Neuronal stem cell (in vitro differentiated cells): Measurements from ENCODE around the gene CEP295NL.
A peak's percentile ranks its signal among the peaks of the same experiment; 100 is the strongest.

Experiments used
- DNase-seq: peaks from one replicate; pipeline ENCODE4 v3.0.0-alpha.2; 2013; ENCODE audit warnings: low spot score
- H2AFZ ChIP-seq: one replicate; pipeline ENCODE4 v1.6.1; 2013; ENCODE audit warnings: mild to moderate bottlenecking, low read length, inconsistent platforms
- H2AK5ac ChIP-seq: 2 replicates; pipeline ENCODE4 v1.6.1; 2013; ENCODE audit warnings: low read depth, mild to moderate bottlenecking, inconsistent platforms, low read length, moderate library complexity, mixed read lengths
- H2BK120ac ChIP-seq: 2 replicates; pipeline ENCODE4 v1.6.1; 2013; ENCODE audit warnings: low read depth, mild to moderate bottlenecking, inconsistent platforms, low read length, moderate library complexity, mixed read lengths
- H2BK12ac ChIP-seq: one replicate; pipeline ENCODE4 v1.6.1; 2013; ENCODE audit warnings: low read length, inconsistent platforms
- H2BK15ac ChIP-seq: 2 replicates; pipeline ENCODE4 v1.6.1; 2013; ENCODE audit warnings: mild to moderate bottlenecking, low read length, inconsistent platforms, mixed read lengths
- H2BK5ac ChIP-seq: one replicate; pipeline ENCODE4 v1.6.1; 2013; ENCODE audit warnings: inconsistent platforms, mild to moderate bottlenecking, low read length, moderate library complexity
- H3K14ac ChIP-seq: one replicate; pipeline ENCODE4 v1.6.1; 2013; ENCODE audit warnings: low read length, inconsistent platforms
- H3K18ac ChIP-seq: 2 replicates; pipeline ENCODE4 v1.6.1; 2013; ENCODE audit warnings: low read length, inconsistent platforms
- H3K23ac ChIP-seq: 2 replicates; pipeline ENCODE4 v1.6.1; 2013; ENCODE audit warnings: low read depth, mild to moderate bottlenecking, mixed read lengths, low read length, inconsistent platforms; ENCODE audit not compliant: poor library complexity
- H3K27ac ChIP-seq: replicated peaks from 3 replicates; pipeline ENCODE4 v1.5.1; 2013; ENCODE audit warnings: low read length, inconsistent platforms
- H3K27me3 ChIP-seq, 3 experiments: 2 replicates each; pipeline ENCODE4 v1.6.1; 2013; ENCODE audit warnings: low read length in 3 of 3, mild to moderate bottlenecking in 2 of 3, inconsistent platforms in 1 of 3, low read depth in 1 of 3, mixed read lengths in 1 of 3, moderate library complexity in 1 of 3; ENCODE audit not compliant: control insufficient read depth in 3 of 3, insufficient read depth in 3 of 3
- H3K36me3 ChIP-seq, 2 donors: replicated peaks in 1 of 2; 2 replicates each; pipeline ENCODE4 v1.6.1; 2013; ENCODE audit warnings: low read length in 2 of 2; ENCODE audit not compliant: control insufficient read depth in 2 of 2, insufficient read depth in 2 of 2
- H3K4ac ChIP-seq: 2 replicates; pipeline ENCODE4 v1.6.1; 2013; ENCODE audit warnings: inconsistent platforms, mild to moderate bottlenecking, low read length, moderate library complexity
- H3K4me1 ChIP-seq, 2 donors: 1 replicate in 1 of 2; 2 replicates in 1 of 2; pipeline ENCODE4 v1.6.1; 2013; ENCODE audit warnings: low read length in 2 of 2, low read depth in 1 of 2; ENCODE audit not compliant: control insufficient read depth in 2 of 2, insufficient read depth in 1 of 2
- H3K4me2 ChIP-seq: one replicate; pipeline ENCODE4 v1.6.1; 2013; ENCODE audit warnings: mild to moderate bottlenecking, low read length, inconsistent platforms; ENCODE audit not compliant: insufficient read depth, poor library complexity, severe bottlenecking
- H3K4me3 ChIP-seq, 2 donors: 2 replicates each; pipeline ENCODE4 v1.5.1; 2013; ENCODE audit warnings: low read length in 2 of 2, mild to moderate bottlenecking in 2 of 2, inconsistent platforms in 1 of 2, moderate library complexity in 1 of 2
- H3K79me1 ChIP-seq: one replicate; pipeline ENCODE4 v1.6.1; 2013; ENCODE audit warnings: low read depth, mild to moderate bottlenecking, inconsistent platforms, low read length, moderate library complexity
- H3K9ac ChIP-seq: one replicate; pipeline ENCODE4 v1.6.1; 2013; ENCODE audit warnings: mild to moderate bottlenecking, low read depth, low read length, inconsistent platforms; ENCODE audit not compliant: poor library complexity
- H3K9me3 ChIP-seq, 2 donors: replicated peaks in 1 of 2; 2 replicates each; pipeline versions ENCODE3 to v1.6.1; 2013; ENCODE audit warnings: low read length in 2 of 2, mild to moderate bottlenecking in 2 of 2, inconsistent platforms in 1 of 2, low read depth in 1 of 2, mixed read lengths in 1 of 2, moderate library complexity in 1 of 2; ENCODE audit not compliant: control insufficient read depth in 2 of 2, insufficient read depth in 1 of 2
- H4K8ac ChIP-seq: one replicate; pipeline ENCODE4 v1.6.1; 2013; ENCODE audit warnings: low read depth, mild to moderate bottlenecking, inconsistent platforms, low read length, moderate library complexity
- H4K91ac ChIP-seq: one replicate; pipeline ENCODE4 v1.6.1; 2013; ENCODE audit warnings: low read length, low read depth, mild to moderate bottlenecking, inconsistent platforms; ENCODE audit not compliant: poor library complexity
- WGBS, 2 donors: extraction: QIAGEN DNeasy Blood & Tissue Kit; methylation state at CpG; one replicate each; pipeline ENCODE4 v1.1.7; 2013; ENCODE audit warnings: missing lambda C conversion rate in 2 of 2, mixed read lengths in 1 of 2; ENCODE audit not compliant: insufficient read length in 2 of 2, insufficient replicate concordance in 1 of 2; ENCODE audit errors: extremely low coverage in 2 of 2; 5-methylcytosine and 5-hydroxymethylcytosine counted together

The CEP295NL gene

DNA sequence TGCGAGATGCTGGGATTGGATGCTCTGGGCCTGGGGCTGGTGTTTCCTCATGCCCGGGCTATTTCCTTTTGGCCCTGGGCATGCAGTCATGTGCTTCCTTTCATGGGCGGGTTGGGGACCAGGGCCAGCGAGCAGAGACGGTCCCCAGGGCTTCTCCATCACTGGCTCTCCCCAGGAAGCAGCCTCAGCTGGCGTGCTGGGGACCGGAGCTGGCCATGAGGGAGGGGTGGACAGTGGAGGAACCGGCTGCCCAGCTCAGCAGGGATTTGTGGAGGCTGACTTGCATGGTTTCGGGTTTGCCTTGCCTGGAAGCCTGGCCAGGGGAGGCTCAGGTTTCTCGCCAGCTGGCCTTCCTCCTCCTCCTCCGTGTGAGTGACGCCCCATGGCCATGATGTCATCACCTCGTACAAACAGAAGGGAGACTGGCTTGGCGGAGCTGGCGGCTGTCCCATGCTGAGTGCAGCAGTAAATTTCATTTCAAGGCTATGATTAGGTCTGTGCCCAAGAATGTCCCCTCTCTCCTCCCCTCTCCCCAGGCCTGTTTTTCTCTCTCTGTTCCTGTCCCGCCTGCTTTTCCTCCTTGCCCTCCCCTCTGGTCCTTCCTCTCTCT lies 31.1 kb upstream of the CEP295NL start:
- no peak overlapping the region for H3K14ac ChIP-seq
- no peak overlapping the region for H3K23ac ChIP-seq
- peak; percentile 72 for DNase-seq
- no peak overlapping the region for H3K4ac ChIP-seq
- peaks cover 16 to 18% of the 10 kb centered on the region in 2 donors for H3K4me1 ChIP-seq
- H2BK120ac ChIP-seq = peak overlapping the region; percentile 7
- H3K4me2 ChIP-seq = no peak overlapping the region
- no peak overlapping the region for H2BK5ac ChIP-seq
- H4K91ac ChIP-seq = no peak overlapping the region
- H3K36me3 ChIP-seq = no peaks in the 10 kb centered on the region
- no CpG with 5 or more reads among the region's 16 CpGs for WGBS, 2 donors
- no peak overlapping the region for H2BK12ac ChIP-seq
- no peaks in the 10 kb centered on the region for H3K79me1 ChIP-seq
- peak overlapping the region; percentile 64 for H2AFZ ChIP-seq
- peak overlapping the region; percentile 30 for H2BK15ac ChIP-seq
- H3K9ac ChIP-seq = no peak overlapping the region
- H2AK5ac ChIP-seq = peak overlapping the region; percentile 5
- no peak overlapping the region for H4K8ac ChIP-seq
- no peak overlapping the region for H3K4me3 ChIP-seq
- peak overlapping the region; percentile 91 for H3K18ac ChIP-seq
- H3K27me3 ChIP-seq = peaks cover 0 to 8% (median 0%) of the 10 kb centered on the region in 3 experiments
- no peaks in the 10 kb centered on the region for H3K9me3 ChIP-seq
- H3K27ac ChIP-seq = peak overlapping the region; percentile 23

GRCh38 chr17:78933025-78933958 lies 30.3 kb upstream of the CEP295NL start:
- Histone ChIP-seq H4K8ac (no peak overlapping the region), H2AFZ (peak overlapping the region; percentile 64), H3K23ac (no peak overlapping the region), H2BK5ac (no peak overlapping the region), H3K36me3 (no peaks in the 10 kb centered on the region), H3K27ac (no peak overlapping the region), H2BK12ac (peak overlapping the region; percentile 18), H2BK15ac (peak overlapping the region; percentile 30), H3K18ac (peak overlapping the region; percentile 91), H2AK5ac (peak overlapping the region; percentile 5), H3K27me3 (peaks cover 0 to 8% (median 0%) of the 10 kb centered on the region in 3 experiments), H3K79me1 (no peaks in the 10 kb centered on the region), H3K14ac (no peak overlapping the region), H3K9ac (no peak overlapping the region), H3K4ac (no peak overlapping the region), H3K4me3 (no peak overlapping the region), H3K4me2 (no peak overlapping the region), H3K4me1 (peaks cover 21% of the 10 kb centered on the region in 2 donors), H4K91ac (peak overlapping the region; percentile 65), H3K9me3 (no peaks in the 10 kb centered on the region), H2BK120ac (peak overlapping the region; percentile 7)
- WGBS, 2 donors = no CpG with 5 or more reads among the region's 18 CpGs
- DNase-seq = no peak

GRCh38 chr17:78929908-78930775 lies 27.1 kb upstream of the CEP295NL start:
- Histone ChIP-seq H3K18ac (peak overlapping the region; percentile 83), H3K14ac (no peak overlapping the region), H2BK12ac (no peak overlapping the region), H3K9ac (no peak overlapping the region), H3K27ac (no peak overlapping the region), H2BK15ac (peak overlapping the region; percentile 84), H2AFZ (no peak overlapping the region), H3K79me1 (no peaks in the 10 kb centered on the region), H3K4ac (no peak overlapping the region), H3K23ac (no peak overlapping the region), H4K8ac (no peak overlapping the region), H2BK120ac (peak overlapping the region; percentile 22), H3K27me3 (peaks cover 0 to 4% (median 0%) of the 10 kb centered on the region in 3 experiments), H3K9me3 (no peaks in the 10 kb centered on the region), H2AK5ac (peak overlapping the region; percentile 81), H3K4me2 (no peak overlapping the region), H2BK5ac (no peak overlapping the region), H3K4me3 (no peak overlapping the region), H3K36me3 (no peaks in the 10 kb centered on the region), H4K91ac (no peak overlapping the region), H3K4me1 (peaks cover 27 to 30% of the 10 kb centered on the region in 2 donors)
- DNase-seq = no peak
- no CpG with 5 or more reads among the region's 31 CpGs for WGBS, 2 donors
